Muscle of back (tissue), 11 donors: ENCODE results near the gene STYXL1. TPM values are rescaled to one million over a fixed set of nuclear protein-coding genes. Genes with fewer than 3 reads are reported as not detected.
"Not testable (repeated sequence)": the region's sequence is repeated elsewhere in the genome, so short reads cannot be mapped to it uniquely, and the experiment has no call there.

Experiments
- DNase-seq, 3 donors: peaks; one replicate each; pipeline versions ENCODE4 v3.0.0 to v3.0.0-alpha.2; 2013
- polyA plus RNA-seq, 10 donors: library from polyadenylated mRNA; unstranded; fragments of 120-200 nt; gene quantifications; one replicate each; pipeline ENCODE4 v1.2.1, GENCODE V29; 2013; ENCODE audit not compliant: insufficient read length in 10 of 10

The STYXL1 gene
- polyA plus RNA-seq, 10 donors, result 14.5 to 25.9 (median 19.0) TPM

DNA sequence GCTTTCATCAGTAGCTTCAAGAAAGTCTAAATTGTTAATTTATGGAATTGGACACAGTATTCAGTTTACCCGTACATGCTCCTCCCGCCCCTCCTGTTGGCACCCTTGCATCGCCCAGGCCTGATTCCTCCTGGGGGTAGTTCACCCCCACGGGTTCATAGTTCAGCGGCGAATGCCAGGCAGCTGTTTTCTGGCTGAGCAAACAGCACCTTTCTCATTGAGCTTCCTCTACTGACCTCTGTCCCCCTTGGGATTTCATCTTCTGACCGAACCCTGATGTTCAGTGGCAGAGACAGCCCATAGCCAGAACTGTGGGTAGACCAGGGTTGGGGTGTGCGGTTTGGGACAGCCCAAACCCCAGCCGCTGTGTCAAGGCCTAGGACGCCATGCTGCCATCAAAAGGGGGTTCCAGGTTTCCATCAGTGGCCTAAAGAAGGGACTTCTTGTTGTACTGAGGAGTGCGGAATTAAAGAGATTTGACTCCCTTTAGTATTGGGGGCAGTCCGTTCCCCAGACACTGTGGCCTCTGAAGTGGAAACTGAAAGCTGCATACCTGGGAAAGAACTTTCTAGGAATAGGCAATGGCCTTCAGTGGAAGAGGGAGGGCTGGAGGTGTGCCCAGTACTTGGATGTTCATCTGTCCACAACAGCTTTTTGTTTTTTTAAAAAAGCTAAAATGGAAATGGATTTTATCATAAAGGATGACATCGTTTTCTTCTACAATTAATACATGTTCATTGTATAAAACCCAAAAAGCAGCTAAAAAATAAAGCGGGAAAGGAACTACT, 19.1 kb upstream of the STYXL1 start:
- no peak for DNase-seq

- no peak for DNase-seq
These were observed 17.3 kb upstream of the STYXL1 start for GRCh38 chr7:76065016-76065612.

DNA sequence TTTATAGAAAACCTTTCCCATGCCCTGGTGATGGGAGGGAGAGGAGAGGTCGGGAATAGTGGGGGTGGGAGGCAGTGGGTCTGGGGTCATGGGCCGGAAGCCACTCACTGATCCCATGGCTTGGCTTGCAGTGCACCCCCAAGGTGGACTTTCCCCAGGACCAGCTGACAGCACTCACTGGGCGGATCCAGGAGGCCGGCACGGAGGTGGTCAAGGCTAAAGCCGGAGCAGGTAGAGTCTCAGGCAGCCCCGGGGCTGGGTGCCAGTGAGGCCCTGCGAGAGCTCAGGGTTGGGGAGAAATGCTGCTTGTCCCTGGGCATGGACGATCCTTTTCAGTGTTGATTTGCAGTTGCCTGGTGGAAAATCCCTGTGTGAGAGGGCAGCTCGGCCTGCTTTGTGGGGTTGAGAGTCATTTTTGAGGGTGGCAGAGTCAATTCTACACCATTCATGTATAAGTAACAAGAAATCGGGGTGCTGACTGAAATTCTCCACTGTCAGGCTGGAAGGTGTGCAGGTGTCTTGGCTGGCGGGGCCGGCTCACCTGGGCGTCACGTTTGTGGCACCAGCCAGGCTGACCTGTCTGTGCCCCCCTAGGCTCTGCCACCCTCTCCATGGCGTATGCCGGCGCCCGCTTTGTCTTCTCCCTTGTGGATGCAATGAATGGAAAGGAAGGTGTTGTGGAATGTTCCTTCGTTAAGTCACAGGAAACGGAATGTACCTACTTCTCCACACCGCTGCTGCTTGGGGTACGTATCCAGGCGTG, 16.6 kb upstream of the STYXL1 start:
- no peak for DNase-seq

- DNase-seq, result peak in 1 of 3 donors; percentile 10
These were observed 15.7 kb upstream of the STYXL1 start for GRCh38 chr7:76063525-76063924.

DNA sequence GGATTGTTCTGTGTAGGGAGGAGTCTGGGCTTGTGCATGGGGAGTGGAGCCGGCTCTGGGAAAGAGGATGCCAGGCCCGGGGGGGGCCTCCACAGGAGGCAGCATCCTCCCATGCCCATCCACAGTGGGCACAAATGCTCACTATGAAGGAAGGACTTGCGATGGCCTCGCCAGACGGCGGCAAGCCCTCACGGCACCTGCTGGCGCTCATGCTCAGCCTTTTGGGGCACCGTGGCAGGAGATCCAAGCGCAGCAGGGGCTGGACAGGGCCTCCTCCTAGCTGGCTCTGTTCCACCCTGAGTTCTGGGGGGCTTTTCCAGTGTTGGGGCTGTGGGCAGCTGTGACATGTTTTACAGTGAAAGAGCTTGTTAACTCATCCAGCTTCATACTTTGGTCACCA, 15.3 kb upstream of the STYXL1 start:
- DNase-seq, result no peak

DNA sequence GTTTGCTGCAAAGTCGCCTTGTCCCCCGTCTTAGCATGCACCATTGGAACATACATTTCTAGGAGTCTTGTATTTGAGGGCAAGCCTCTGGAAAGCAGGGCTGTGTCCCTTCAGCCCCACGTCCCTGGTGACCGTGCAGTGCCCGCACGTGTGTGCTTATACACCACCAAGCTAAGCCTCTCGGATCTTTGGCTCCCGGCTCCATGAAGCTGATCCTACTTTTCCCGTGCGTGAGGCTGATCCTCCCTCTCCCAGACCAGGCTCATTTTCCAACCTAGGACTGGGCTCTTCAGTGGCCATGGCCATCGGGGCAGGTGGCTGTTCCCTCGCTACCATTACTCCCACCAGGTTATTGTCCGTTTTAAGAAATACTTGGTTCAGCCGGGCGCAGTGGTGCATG, 14.5 kb upstream of the STYXL1 start:
- no peak for DNase-seq

- no peak for DNase-seq
These were observed 13.0 kb upstream of the STYXL1 start for GRCh38 chr7:76060842-76061241.

DNA sequence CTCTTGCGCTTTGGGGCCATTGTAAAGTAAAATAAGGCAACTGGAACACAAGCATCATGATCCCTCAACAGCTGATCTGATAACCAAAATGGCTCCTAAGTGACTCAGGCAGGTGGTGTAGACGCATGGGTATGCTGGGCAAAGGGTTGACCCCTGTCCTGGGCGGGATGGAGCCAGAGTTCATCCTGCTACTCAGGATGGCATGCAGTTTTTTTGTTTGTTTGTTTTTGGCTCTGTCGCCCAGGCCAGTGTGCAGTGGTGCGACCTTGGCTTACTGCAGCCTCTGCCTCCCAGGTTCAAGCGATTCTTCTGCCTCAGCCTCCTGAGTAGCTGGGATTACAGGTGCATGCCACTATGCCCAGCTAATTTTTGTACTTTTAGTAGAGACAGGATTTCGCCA, 10.9 kb upstream of the STYXL1 start:
- not testable (repeated sequence) for DNase-seq

DNA sequence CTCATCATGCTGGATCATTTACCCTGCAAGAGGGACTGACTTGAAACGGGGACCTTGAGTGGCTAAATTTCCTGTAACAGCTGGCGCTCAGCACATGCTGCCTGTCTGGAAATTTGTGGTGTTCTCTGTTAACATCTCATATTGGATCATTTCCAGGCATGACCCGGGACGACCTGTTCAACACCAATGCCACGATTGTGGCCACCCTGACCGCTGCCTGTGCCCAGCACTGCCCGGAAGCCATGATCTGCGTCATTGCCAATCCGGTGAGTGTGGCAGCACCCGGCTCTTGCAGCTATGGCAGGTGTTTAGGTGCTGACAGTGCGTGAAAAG, 10.0 kb upstream of the STYXL1 start:
- DNase-seq, result no peak

DNA sequence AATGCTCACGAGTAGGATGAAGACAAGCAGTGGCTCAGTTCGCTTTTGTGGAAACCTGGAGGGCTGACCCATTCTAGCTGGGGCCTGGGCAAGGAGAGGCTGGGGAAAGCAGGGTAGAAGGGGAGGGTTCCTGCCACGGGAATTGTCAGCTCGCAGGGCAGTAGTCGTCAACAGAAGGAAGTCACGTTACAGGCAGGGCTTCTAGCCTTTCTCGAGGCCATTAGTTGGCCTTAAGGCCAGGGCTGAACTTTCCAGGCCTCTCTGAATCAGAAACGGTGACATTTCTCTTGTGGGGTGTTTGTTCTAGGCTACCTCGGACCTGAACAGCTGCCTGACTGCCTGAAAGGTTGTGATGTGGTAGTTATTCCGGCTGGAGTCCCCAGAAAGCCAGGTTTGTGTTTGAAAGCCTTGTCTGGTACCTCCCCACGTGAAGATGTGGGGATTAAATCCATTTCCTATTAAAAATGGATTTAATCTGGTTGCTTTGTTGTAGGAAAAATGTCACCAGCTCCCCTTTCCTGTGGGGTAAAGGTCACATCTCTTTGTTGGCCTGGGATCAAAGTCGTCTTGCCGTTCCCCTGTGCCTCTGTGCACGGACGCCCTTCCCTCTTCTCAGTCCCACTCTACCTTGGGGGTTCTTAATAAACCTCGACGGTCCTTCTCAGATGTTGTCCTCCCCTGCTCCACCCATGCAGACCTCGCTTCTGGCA, 9.5 kb upstream of the STYXL1 start:
- no peak for DNase-seq

- DNase-seq, result no peak
These were observed 8.4 kb upstream of the STYXL1 start for GRCh38 chr7:76056241-76056640.

DNA sequence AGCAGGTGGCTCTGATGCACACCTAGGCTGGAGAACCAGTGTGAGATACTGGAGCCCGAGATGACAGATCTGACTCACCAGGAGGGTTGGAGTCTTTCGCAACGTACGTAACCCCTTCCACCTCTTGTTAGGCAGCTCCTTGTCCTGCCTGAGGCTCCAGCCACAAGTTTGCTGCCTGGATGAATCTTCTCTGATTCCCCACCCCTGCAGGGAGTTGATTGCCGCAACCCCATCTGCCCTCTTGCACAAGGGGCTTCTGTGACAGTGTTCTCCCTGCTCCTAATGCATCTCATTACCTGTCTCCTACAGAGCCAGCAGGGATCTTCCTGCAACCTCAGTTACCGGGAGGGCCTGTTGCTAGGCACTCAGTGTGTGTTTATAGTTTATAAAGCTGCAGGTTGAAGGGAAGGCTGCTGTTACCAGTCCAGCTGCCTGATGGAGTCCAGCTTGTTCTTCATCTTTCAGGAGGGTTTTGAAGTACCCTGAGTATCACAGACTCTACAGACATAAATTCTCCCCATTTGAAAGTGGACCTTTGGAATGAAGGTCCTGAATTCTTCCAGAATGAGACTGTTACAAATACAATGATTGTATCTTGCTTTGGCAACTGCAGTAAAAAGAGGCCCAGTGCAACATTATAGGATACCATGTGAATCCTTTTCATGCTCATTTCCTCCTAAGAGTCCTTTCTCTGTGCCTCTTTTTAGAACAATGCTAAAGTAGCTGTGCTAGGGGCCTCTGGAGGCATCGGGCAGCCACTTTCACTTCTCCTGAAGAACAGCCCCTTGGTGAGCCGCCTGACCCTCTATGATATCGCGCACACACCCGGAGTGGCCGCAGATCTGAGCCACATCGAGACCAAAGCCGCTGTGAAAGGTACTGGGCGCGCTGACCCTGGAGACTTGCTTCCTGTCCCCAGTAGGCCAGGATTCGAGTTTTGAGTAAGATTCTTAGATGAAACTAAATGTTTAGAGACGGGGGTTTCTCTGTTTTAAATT, 6.6 kb upstream of the STYXL1 start:
- no peak for DNase-seq

- no peak for DNase-seq
These were observed 5.7 kb upstream of the STYXL1 start for GRCh38 chr7:76053461-76053860.

DNA sequence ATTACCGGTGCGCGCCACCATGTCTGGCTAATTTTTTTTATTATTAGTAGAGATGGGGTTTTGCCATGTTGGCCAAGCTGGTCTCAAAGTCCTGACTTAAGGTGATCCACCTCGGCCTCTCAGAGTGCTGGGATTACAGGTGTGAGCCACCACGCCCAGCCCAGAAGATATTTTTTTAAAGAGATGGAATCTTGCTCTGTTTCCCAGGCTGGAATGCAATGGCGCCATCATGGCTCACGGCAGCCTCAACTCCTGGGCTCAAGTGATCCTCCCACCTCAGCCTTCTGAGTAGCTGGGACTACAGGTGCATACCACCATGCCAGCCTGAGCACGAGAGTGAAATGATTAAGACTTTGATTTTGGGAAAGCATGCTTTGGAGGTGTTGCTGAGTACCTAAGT, 4.9 kb upstream of the STYXL1 start:
- not testable (repeated sequence) for DNase-seq

GRCh38 chr7:76051840-76052239, 4.0 kb upstream of the STYXL1 start:
- DNase-seq, result no peak

DNA sequence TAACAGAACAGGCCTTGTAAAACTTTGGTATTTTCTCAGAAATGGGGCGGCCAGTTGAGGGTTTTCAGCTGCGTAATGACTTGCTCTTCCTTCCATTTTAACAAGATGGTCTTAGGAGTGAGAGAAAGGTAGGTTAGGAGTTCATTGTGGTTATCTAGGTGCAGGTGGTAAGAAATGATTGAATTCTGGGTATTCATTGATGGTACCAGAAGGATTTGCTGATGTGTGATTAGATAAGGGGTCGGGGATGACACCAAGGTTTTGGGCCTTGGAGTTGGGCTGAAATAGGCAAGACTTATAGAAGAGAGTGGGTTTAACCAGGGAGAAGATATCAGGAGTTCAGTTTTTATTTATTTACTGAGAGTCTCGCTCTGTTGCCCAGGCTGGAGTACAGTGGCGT, 2.7 kb upstream of the STYXL1 start:
- DNase-seq, result no peak

GRCh38 chr7:76049295-76049694, 1.5 kb upstream of the STYXL1 start:
- DNase-seq, result no peak

- peak in 2 of 3 donors; percentile 17 to 57 for DNase-seq
These were observed 828 bp upstream of the STYXL1 start for GRCh38 chr7:76048668-76048988.

GRCh38 chr7:76047305-76047810, 442 bp downstream of the STYXL1 start:
- no peak for DNase-seq

DNA sequence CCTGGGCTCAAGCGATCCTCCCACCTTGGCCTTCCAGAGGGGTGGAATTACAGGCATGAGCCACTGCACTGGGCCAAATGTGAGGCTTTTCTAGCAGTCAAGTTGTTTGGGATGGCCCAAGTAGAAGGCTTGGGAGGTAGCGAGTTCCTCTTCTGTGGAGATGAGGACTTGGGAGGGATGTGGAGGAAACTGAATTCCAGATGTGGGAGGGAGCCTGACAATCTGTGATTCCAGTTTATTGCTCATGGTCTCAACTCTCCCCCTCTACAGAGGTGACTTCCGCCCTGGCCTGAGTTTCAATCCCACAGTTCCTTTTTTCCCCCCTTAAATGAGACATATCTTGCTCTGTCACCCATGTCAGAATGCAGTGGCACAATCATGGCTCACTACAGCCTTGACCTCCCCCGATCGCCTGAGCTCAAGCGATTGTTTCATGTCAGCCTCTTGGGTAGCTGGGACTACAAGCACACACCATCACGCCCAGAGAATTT, 3.4 kb downstream of the STYXL1 start:
- DNase-seq, result no peak

DNA sequence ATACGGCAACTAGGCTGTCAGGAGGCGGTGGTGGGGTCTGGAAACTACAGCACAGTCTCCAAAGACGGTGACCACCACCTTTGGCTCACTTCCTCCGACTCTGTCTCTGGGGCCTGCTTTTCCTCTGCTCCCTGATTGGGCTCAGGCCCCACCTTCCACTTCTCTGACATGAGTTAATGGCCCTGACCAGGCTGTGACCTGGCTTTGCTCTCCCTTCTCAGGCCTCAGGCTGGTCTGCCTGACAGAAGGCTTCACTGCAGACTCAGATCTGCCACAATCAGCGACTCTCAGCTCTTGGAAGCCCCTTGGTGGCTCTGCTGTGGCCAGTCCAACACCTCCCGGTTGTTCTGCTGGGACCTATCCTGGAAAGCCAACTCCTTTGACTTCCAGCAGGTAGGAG, 7.7 kb downstream of the STYXL1 start:
- no peak for DNase-seq
